Measurements from ENCODE around the gene SERGEF.

The SERGEF gene

DNA sequence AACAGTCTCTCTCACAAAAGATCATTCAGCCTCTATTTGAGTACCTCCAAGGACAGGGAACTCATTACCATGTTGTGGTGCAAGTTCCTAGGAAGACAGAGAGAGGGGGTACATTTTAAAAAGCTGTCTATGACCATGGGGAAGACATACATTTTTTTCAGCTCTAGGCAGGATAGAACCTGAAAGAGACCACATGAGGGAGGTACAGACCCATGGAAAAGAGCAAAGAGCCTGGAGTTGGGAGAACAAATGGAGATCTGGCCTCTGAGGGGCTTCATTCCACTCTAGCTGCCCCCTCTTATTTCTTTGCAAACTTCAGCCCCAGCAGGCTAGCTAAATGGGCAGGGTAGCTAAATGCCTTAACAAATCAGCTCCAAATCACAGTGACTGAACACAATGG, 241.9 kb downstream of the SERGEF start:
- no peak for DNase-seq (ENCODE audit: low read depth in 2 of 2)

DNA sequence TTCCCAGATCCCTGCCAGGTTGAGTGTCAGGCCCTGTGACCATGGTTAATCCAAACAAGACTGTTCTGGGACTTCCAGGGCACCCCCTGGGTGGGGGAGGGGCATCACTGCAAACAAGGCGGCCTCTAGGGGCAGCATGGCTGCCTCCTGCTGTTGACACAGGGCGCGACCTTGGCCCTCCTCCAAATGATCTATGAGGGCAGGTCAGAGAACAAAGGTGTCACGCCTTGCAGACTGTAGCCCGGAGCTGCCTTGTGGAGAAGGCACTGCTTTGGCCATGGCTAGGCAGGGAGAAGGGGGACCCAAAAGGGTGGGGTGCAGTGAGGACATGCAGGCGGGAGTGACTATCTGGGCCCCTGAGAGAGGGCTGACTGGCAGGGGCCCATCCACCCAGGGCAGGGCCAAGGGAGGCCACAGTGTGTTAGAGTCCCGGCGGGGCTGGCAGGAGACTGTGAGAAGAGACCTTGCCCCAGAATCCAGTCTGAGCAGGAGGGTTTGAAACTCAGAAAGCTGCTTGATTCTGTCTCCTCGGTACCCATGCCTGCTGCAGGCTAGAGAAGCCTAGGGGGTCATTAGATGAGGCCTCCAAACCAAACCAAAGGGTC, 242.7 kb downstream of the SERGEF start:
- DNase-seq (ENCODE audit: low read depth in 2 of 2), result no peak

DNA sequence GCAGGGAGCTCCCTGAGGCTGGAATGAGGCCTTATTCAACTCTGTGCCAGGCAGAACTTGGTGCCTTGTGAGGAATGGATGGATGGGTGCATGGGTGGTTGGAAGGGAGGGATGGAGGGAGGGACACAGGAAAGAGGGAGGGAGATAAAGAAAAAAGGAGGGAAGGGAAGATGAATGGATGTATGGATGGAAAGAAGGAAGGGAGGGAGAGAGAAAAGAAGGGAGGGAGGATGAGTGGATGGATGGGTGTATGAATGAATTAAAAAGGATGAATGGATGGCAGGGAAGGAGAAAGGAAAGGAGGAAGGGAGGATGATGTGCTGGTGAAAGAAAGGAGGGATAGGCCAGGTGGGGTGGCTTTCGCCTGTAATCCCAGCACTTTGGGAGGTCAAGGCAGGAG, 243.6 kb downstream of the SERGEF start:
- DNase-seq (ENCODE audit: low read depth in 2 of 2), result no peak

GRCh38 chr11:17768547-17768946, 244.3 kb downstream of the SERGEF start:
- no peak for DNase-seq (ENCODE audit: low read depth in 2 of 2)

DNA sequence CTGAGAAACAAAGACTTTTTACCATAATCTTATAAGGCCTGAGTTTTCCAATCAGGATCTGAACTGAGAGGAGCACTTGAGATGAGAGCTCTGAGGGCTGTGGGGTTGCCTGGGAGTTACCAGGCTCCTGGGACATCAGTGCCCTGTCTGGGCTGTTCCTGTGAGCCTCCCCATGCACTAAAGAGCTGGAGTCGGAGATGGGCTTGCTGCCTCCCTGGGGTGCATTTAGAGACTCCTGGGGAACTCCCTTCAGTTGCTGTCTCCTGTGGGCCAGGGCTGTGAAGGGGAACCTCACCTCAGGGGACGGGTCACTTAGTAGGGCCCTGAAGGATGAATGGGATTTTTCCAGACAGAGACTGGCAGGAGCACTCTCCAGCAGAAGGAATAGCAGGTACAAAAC, 244.9 kb downstream of the SERGEF start:
- no peak for DNase-seq (ENCODE audit: low read depth in 2 of 2)

DNA sequence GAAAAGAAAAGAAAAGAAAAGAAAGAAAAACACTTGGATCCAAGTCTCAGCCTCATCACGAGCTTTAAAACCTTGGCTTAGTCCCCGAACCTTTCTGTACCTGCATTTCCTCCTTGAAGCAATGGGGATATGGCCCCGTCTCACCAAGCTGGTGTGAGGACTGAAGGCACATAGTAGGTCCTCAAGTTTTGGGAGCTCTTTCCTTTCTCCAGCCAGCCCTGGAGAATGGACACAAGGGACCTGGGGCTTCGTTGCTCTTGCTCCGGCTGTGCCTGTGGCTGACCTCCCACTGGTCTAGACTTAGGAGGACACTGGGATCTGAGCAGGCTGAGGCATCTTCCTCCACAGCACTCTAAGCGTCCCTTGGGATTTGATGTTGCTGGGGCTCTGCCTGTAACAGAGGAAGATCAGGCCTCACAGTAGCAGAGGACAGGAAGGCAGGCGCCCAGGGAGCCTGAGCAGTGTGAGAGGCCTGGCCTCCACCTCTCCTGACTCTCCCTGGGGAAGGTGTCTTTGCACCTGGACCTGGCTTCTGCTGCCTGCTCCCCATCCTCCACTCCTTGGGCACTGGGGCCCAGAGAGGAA, 245.5 kb downstream of the SERGEF start:
- DNase-seq (ENCODE audit: low read depth in 2 of 2), result no peak

- DNase-seq (ENCODE audit: low read depth in 2 of 2), result no peak
Observed at GRCh38 chr11:17766590-17766989, 246.3 kb downstream of the SERGEF start.

- DNase-seq (ENCODE audit: low read depth in 2 of 2), result no peak
Observed at GRCh38 chr11:17766073-17766359, 246.8 kb downstream of the SERGEF start.

DNA sequence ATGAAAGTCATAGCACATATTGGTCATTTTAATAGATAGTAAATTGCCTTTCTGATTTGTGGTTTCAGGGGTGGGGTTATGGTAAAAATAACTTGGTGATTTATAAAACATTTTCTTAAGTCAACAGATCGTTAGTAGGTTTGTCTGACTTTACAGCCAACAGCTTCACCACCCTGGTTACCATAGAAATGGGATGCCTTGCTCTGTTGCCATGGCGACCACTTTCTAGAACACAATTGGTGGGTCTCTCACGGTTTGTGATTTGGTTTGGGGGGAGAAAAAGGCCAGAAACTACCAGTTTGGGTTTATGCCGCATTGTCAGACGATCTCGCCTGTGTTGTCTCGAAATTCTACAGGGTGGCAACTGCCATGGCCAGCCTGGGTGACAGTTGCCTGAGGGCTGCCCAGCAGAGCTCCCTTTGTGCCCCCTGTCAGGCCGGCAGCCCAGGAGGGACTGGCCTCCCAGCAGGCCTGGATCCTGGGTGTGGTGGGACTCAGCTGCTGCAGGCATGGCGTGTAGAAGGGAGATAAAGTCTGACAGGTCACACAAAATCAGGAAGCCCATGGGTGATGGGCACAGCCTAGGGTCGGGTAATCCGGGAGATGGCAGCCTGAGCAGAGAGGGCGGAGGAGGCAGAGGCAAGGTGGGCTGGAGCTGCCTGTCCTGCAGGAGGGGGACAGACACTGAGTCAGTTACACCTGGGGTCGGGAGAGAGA, 247.3 kb downstream of the SERGEF start:
- DNase-seq (ENCODE audit: low read depth in 2 of 2), result no peak

DNA sequence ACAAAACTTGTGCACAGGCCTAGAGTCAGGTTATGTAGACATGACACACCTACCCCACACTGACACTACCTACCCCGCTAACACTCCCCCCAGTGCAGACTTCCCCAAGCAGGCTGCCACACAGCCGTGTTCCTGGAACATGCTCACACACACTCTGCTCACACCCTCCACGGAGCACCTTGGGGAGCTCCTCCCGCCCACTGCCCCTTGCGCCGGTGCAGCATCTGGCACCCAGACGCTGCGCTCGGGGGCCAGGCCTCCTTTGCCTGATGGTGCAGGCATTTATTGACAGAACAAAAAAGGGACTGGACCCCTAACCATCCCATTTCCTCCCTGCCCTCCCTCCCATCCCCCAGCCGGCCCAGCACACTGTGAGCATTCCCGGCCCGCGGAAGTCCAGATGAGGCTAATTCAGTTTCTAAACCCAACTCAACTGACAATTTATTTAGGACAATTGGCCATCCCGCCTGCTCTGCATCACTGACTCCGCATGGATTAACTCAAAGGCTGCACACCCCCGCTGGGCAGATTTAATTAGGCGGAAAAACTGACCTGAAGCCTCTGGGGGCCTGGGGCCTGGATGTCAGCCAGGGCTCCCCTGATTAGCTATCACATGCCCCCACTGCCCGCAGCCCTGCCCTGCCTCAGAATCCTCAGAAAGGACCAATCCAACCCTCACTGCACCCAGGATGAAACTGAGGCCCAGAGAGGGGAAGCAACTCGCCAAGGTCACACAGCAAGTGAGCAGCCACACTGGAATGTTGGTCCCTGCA, 248.2 kb downstream of the SERGEF start:
- DNase-seq (ENCODE audit: low read depth in 2 of 2), result no peak

- DNase-seq (ENCODE audit: low read depth in 2 of 2), result no peak
Observed at GRCh38 chr11:17763703-17764102, 249.1 kb downstream of the SERGEF start.

DNA sequence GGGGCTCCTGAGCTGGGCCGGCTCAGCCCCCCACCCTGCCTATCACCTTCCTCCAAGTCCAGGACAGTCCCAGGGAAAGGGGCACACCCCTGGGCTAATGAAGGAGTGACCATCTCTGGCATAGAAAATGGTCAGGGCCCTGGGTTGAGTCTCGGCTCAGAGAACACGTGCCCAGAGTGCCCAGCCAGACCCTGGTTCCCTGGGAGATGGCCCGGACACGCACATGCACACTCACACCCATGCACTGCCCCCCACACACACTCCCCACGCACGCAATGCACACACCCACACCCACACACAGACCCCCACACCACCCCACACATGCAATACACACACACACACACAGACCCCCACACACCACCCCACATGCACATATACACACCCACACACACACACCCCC, 249.6 kb downstream of the SERGEF start:
- DNase-seq (ENCODE audit: low read depth in 2 of 2), result no peak

DNA sequence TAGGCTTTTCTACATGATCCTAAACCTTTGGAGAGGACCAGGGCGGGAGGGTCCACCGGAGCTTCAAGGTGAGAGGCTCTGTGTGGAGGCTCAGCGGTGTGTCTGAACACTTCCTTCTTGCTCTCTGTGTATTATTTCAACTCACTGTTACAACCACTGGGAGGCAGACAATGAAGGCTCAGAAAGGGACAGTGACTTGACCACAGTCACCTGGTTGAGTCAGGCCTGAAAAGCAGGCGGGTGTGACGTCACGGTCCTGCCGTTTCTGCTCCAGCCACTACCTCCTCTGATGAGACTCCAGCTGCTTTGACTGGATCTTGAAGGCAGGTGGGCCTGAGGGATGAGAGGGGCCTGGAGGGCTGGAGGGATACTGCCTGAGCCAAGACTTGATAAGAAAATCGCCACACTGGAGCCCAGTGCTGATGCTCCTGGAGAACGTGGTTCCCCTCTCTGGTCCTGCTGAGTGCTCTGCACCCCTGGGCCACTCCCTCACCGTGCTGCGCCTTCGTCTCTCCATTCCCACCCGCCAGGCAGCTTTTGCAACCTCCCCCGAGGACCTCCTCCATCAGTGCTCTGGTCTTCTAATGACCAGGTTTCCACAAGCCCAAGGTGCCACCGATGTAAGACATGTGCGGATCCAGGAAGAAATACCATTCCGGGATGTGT, 250.4 kb downstream of the SERGEF start:
- DNase-seq (ENCODE audit: low read depth in 2 of 2), result no peak

GRCh38 chr11:17760102-17761029, 252.5 kb downstream of the SERGEF start:
- DNase-seq (ENCODE audit: low read depth in 2 of 2), result no peak

DNA sequence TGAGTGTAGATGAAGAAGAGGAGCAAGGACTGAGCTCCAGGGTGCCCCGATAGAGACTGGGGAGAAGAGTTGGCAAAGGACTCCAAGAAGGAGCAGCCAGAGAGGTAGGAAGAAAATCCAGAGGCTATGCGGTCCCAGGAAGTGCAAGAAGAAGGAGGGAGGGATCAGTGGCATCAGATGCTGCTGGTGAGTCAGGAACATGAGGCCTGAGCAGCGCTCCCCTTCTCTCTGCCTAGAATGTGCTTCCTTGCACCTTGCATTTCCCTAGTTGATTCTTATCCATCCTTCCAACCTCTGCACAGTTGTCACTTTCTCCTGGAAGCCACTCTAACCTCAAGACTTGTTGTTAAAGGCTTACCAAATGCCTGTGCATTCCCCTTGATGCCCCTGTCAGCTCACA, 257.0 kb downstream of the SERGEF start:
- DNase-seq (ENCODE audit: low read depth in 2 of 2), result no peak

DNA sequence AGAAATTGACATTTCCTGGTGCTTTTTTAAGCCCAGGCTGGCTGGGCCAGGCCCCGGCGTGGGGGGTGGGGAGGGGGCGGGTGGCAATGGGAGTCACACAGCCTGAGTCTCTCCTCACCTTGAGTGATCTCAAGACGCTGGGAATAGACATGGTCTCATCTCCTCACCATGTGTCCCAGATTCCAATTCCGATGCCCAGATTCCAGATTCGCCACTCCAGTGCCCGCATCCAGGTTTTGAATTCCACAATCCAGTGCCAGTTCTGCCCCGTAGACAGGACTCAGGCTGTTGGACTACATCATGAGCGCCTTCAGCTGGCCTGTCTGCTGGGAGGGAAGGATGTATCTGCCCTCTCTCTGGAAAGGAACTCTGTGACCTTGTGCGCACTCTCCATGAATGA, 259.2 kb downstream of the SERGEF start:
- DNase-seq (ENCODE audit: low read depth in 2 of 2), result no peak

GRCh38 chr11:17753153-17753552, 259.7 kb downstream of the SERGEF start:
- DNase-seq (ENCODE audit: low read depth in 2 of 2), result no peak

GRCh38 chr11:17752144-17752543, 260.7 kb downstream of the SERGEF start:
- DNase-seq (ENCODE audit: low read depth in 2 of 2), result no peak

- DNase-seq (ENCODE audit: low read depth in 2 of 2), result no peak
Observed at GRCh38 chr11:17751558-17751957, 261.3 kb downstream of the SERGEF start.

GRCh38 chr11:17750801-17751165, 262.1 kb downstream of the SERGEF start:
- DNase-seq (ENCODE audit: low read depth in 2 of 2), result no peak
